Stimulated activated CD4-positive, alpha-beta T cell treated with anti-CD3 and anti-CD28 coated beads, Interleukin-2, amount 100 ng/mL, for 4 hours (primary cell): ENCODE results near the gene PIKFYVE.
"Not testable (repeated sequence)": the region's sequence is repeated elsewhere in the genome, so short reads cannot be mapped to it uniquely, and the experiment has no call there.

Source experiments
- DNase-seq: peaks from one replicate; pipeline ENCODE4 v3.0.0-alpha.2; 2020; ENCODE audit warnings: low read depth

PIKFYVE gene

GRCh38 chr2:208300847-208301618 lies 35.0 kb downstream of the PIKFYVE start:
- DNase-seq, result no peak

GRCh38 chr2:208304157-208304556 lies 38.1 kb downstream of the PIKFYVE start:
- no peak for DNase-seq

DNA sequence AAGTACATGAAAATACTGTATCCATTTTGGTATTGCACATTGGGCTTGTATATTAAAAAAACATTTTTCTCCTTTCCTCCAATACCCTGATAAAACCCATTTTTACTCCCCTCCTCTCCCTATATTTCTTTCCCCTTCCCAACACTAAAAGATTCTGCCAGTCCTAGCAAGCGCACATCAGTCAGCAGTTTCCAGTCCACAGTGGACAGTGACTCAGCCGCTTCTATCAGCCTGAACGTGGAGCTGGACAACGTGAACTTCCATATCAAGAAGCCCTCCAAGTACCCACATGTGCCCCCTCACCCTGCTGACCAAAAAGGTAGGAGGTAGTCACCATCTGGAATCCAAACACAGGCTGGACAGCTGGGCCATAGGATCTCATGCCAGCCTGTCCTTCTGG lies 38.6 kb downstream of the PIKFYVE start:
- DNase-seq, result no peak

GRCh38 chr2:208306291-208306690 lies 40.2 kb downstream of the PIKFYVE start:
- DNase-seq, result no peak

- no peak for DNase-seq
These were observed 45.3 kb downstream of the PIKFYVE start for GRCh38 chr2:208311321-208311720.

GRCh38 chr2:208311954-208312353 lies 45.9 kb downstream of the PIKFYVE start:
- no peak for DNase-seq

- DNase-seq, result no peak
These were observed 49.2 kb downstream of the PIKFYVE start for GRCh38 chr2:208315081-208315788.

- no peak for DNase-seq
These were observed 52.1 kb downstream of the PIKFYVE start for GRCh38 chr2:208318127-208318526.

DNA sequence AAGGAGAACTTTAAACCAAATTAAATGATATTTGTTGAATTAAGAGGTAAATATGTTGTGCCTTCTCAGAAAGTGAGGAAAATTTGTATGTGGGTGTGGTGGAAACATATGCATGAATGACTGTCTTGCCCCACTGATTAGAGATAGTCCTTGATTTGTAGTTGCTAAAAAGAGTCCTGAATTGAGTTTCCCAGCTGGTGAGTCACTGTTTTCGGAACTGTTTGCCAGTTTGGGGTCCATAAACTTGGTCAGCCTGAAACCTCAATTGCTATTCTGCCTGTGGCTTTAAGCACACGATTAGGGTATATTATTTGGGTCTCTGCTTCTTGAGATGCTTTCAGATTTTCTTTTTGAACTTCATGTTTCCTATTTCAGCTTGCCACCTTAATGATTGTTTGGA lies 53.3 kb downstream of the PIKFYVE start:
- DNase-seq, result no peak

DNA sequence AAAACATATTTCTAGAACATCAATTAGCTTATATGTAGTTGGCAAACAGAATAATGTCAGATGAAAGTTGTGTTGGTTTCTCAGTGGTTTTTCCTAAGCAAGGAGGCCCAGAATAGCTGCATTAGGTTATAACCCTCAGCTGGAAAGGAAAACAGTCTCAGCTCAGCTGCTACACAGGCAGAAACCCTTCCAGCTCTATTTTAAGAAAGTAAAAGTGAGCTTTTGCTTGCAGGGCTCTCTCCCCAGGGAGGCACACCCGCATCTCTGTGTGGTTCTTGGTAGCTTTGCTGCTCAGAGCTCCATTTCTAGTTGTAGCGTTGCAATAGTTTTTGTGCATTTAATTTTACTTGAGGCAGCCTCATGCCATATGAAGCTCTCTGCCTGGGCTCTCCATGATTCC lies 54.6 kb downstream of the PIKFYVE start:
- no peak for DNase-seq

- DNase-seq, result no peak
These were observed 60.0 kb downstream of the PIKFYVE start for GRCh38 chr2:208326016-208326415.

DNA sequence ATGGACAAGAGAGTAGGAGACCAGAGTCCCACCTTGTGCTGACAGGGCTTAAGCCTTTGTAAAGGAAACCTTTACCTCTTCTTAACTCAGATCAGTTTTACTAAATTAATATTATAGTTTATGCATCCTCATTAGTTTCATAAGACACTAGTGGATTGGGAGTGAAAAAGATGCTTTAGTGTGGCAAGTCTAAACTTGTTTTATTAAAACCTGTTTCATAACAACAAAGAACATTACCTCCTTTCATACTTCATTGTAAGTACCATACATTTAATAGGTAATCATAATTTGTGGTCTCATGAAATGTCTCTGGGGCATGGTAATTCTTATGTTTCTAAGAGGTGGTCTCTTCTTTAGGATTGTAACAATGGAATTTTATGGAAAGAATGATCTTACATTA lies 63.4 kb downstream of the PIKFYVE start:
- DNase-seq, result no peak

GRCh38 chr2:208334230-208334629 lies 68.2 kb downstream of the PIKFYVE start:
- no peak for DNase-seq

DNA sequence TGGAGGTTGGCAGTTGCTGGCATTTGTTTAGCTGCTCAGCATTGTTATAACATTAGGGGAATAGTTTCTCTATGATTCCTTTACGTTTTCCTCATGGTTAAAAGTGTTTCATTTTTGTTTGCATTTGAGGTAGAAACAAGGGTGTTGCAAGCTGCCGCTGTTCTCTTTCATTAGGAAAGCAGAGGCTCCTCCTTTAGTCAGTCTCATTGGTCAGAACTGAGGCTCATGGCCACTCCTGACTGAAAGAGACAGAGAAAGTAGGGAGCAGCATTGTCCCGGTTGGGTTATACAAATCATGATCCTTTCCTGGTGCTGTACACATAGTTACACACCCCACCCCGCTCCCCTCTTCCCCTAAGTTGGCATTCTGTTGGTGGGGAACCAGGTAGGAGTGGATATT lies 80.7 kb downstream of the PIKFYVE start:
- no peak for DNase-seq

DNA sequence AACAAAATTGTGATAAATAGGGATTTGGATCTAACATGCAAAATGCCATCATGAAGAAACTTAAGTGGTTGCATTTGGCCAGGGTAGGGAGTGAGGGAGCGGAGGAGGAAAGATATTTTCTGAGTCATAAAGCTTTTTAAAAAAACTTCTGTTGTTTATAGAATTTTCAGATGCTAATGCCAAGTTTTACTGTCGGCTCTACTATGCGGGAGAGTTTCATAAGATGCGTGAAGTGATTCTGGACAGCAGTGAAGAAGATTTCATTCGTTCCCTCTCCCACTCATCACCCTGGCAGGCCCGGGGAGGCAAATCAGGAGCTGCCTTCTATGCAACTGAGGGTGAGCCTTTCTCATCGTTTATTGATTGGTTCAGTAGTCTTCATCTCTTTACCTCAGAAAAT lies 84.6 kb downstream of the PIKFYVE start:
- no peak for DNase-seq

DNA sequence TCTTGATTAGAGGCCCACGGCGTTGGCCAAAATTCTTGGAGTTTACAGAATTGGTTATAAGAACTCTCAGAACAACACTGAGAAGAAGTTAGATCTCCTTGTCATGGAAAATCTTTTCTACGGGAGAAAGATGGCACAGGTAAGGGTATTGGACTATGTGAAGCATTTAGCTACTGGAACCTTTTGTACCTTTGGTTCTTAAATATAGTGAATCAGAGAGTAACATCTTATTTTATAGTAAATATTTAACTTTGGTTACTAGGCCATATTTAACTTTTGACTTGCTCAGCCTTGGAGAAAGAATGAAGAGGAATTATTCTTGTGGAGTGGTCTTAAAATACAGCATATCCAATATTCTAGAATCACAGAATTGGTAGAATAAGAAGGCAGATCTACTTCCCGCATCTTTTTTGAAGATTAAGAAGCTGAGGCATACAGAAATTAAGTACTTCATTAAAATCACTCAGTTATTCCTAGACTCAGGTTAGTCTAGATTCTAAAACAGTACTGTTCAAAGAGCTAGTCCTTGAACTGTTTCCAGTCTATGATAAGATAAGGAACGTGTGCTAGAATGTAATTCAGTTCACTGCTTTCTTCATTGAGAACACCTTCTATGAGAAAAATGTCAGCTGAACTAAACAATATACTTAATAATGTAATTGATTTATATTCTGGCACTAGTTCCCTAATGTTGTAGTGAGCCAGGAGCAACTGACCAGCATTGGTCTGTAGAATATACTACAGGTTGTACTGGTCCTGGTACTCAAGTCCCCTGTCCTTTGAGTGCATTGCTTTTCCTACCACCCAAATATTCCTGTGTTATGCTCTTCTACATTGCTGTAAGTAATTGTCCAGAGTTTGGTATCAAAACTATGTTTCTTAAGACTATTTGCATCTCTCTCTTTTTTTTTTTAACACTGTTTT lies 86.9 kb downstream of the PIKFYVE start:
- DNase-seq, result no peak

- DNase-seq, result no peak
These were observed 88.9 kb downstream of the PIKFYVE start for GRCh38 chr2:208354964-208355381.

- not testable (repeated sequence) for DNase-seq
These were observed 90.4 kb downstream of the PIKFYVE start for GRCh38 chr2:208356420-208356819.

DNA sequence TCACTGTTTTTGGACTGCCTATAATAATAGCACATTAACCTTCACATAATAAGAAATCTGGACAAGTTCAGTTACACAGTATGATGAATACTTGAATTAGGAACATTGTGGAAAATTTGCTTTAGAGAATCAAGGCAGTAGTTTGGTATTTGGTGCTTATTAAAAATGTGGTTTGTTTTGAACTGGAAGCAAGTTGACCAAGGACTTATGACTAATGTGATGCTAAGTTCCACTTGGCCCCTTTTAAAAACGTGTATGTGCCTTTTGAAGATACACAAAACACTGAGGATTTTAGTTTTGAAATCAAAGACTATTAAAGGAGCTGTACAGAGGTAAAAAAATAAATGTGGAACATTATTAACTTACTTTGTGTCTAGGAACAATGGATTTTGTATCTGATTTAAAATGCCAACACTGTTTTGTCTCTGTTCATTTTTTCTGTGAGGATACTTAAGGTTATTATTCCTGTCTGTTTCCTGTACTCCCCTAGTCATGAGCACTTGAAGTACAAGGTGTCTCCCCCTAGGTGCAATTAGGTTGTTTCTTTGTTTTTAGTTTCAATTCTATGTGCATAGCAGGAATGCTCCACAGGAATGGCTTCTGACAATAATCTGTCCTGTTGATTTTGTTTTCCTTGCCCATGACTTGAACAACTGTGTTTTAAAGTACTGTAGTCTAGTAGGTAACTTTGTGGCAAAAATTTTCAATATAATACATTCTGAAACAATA lies 91.0 kb downstream of the PIKFYVE start:
- DNase-seq, result no peak

DNA sequence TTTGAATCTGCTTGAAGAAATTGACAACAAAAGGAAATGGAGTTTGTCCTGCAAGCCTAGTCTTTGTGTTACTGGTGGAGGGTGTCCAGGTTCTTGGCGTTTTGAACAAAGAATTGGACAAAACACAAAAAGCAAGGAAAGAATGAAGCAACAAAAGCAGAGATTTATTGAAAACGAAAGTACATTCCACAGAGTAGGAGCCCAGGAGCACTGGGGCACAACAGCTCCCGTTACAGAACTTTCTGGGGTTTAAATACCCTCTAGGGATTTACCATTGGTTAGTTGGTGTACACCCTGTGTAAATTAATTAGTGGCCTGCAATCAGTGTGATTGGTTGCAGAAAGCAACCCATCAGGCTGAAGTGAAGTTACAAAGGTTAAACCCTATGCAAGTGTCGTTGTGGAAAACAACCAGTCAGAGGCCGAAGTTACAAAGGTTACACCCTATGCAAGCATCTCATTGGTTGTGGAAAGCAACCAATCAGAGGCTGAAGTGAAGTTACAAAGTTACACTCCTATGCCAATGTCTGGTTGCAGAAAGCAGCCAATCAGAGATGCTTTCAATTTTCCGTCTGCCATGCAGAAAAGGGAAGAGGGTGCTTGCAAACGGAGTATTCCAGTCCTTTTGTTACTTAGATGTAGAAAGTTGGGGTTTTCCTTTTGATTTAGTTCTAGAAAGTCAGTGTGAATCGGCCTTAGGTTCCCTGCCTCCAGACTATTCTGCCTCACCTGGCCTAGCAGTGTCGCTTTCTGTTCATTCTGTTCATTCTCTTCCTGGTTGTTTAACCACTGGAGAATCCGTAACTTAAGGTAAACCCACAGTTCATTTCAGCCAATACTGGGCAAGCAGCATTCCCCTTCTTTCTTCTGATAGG lies 92.9 kb downstream of the PIKFYVE start:
- no peak for DNase-seq

- DNase-seq, result no peak
These were observed 93.6 kb downstream of the PIKFYVE start for GRCh38 chr2:208359632-208359986.
